Measurements from ENCODE around the gene GABRB3.
"Not testable (repeated sequence)": the region's sequence is repeated elsewhere in the genome, so short reads cannot be mapped to it uniquely, and the experiment has no call there.

Gene GABRB3

GRCh38 chr15:26731965-26732364 is 40.9 kb downstream of the GABRB3 start:
- DNase-seq: no peak

- no peak for DNase-seq
Observed at GRCh38 chr15:26729581-26729980, 43.3 kb downstream of the GABRB3 start.

- no peak for DNase-seq
Observed at GRCh38 chr15:26729030-26729429, 43.8 kb downstream of the GABRB3 start.

GRCh38 chr15:26724381-26725150 is 48.3 kb downstream of the GABRB3 start:
- no peak for DNase-seq

- no peak for DNase-seq
Observed at GRCh38 chr15:26722621-26723160, 50.2 kb downstream of the GABRB3 start.

GRCh38 chr15:26721232-26721967 is 51.5 kb downstream of the GABRB3 start:
- no peak for DNase-seq

GRCh38 chr15:26720546-26720945 is 52.3 kb downstream of the GABRB3 start:
- no peak for DNase-seq

- not testable (repeated sequence) for DNase-seq
Observed at GRCh38 chr15:26719866-26720265, 53.0 kb downstream of the GABRB3 start.

GRCh38 chr15:26716069-26716468 is 56.8 kb downstream of the GABRB3 start:
- no peak for DNase-seq

- DNase-seq: no peak
Observed at GRCh38 chr15:26713498-26713897, 59.4 kb downstream of the GABRB3 start.

- DNase-seq: no peak
Observed at GRCh38 chr15:26712335-26712734, 60.5 kb downstream of the GABRB3 start.

- DNase-seq: no peak
Observed at GRCh38 chr15:26711445-26711844, 61.4 kb downstream of the GABRB3 start.

- no peak for DNase-seq
Observed at GRCh38 chr15:26702381-26702780, 70.5 kb downstream of the GABRB3 start.

GRCh38 chr15:26698555-26698954 is 74.3 kb downstream of the GABRB3 start:
- DNase-seq: no peak

GRCh38 chr15:26697913-26698312 is 75.0 kb downstream of the GABRB3 start:
- no peak for DNase-seq

- no peak for DNase-seq
Observed at GRCh38 chr15:26691249-26691648, 81.6 kb downstream of the GABRB3 start.

- no peak for DNase-seq
Observed at GRCh38 chr15:26690778-26691177, 82.1 kb downstream of the GABRB3 start.

GRCh38 chr15:26689462-26689861 is 83.4 kb downstream of the GABRB3 start:
- no peak for DNase-seq

GRCh38 chr15:26686547-26687187 is 86.2 kb downstream of the GABRB3 start:
- DNase-seq: no peak

GRCh38 chr15:26682598-26683164 is 90.2 kb downstream of the GABRB3 start:
- no peak for DNase-seq

- no peak for DNase-seq
Observed at GRCh38 chr15:26679927-26680326, 92.9 kb downstream of the GABRB3 start.

- no peak for DNase-seq
Observed at GRCh38 chr15:26676115-26676514, 96.8 kb downstream of the GABRB3 start.

- DNase-seq: no peak
Observed at GRCh38 chr15:26674467-26674866, 98.4 kb downstream of the GABRB3 start.
